ENCODE results near the gene EGLN2. TPM values are rescaled to one million over a fixed set of nuclear protein-coding genes. Genes with fewer than 3 reads are reported as not detected.
"Not testable (repeated sequence)": the region's sequence is repeated elsewhere in the genome, so short reads cannot be mapped to it uniquely, and the experiment has no call there.

EGLN2 gene
- total RNA-seq, 2 experiments from 2014 or later = 121 to 126 TPM

DNA sequence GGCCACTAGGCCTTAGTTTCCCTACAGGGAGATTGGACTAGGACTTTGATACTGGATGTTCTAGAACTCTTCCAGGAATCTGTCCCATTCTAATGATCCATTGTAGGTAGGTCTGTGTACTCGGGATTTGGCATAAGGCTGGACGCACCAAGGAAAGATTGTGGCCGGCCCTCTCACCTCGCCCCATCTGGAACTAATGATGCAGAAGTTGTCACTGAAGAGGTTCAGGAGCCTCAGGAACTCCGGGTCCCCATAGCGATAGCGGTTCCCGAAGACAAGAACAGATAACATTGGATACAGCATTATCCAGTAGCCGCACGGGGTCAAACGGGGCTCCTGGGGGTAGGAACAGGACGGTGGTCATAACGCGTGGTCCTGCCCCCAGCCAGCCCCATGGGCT is 11.2 kb downstream of the EGLN2 start:
- H3K4me1 Mint-ChIP-seq (ENCODE audit: low read depth) = peaks cover 61% of the 10 kb centered on the region
- H3K4me3 Mint-ChIP-seq = peak overlapping the region; percentile 80
- POLR2A ChIA-PET = no interaction called here
- CTCF ChIA-PET = interaction anchor here (1.6 kb wide), 1 partner anchor 12 kb away, joined by 3 read pairs; no protein-coding TSS in a partner anchor
- no peak for DNase-seq
- no peak overlapping the region for H3K27ac Mint-ChIP-seq
- no peak for ATAC-seq
- H3K9me3 Mint-ChIP-seq (ENCODE audit: insufficient read depth) = no peaks in the 10 kb centered on the region
- peaks cover 52% of the 10 kb centered on the region for H3K36me3 Mint-ChIP-seq (ENCODE audit: low read depth)
- H3K27me3 Mint-ChIP-seq (ENCODE audit: low read depth) = peaks cover 19% of the 10 kb centered on the region

DNA sequence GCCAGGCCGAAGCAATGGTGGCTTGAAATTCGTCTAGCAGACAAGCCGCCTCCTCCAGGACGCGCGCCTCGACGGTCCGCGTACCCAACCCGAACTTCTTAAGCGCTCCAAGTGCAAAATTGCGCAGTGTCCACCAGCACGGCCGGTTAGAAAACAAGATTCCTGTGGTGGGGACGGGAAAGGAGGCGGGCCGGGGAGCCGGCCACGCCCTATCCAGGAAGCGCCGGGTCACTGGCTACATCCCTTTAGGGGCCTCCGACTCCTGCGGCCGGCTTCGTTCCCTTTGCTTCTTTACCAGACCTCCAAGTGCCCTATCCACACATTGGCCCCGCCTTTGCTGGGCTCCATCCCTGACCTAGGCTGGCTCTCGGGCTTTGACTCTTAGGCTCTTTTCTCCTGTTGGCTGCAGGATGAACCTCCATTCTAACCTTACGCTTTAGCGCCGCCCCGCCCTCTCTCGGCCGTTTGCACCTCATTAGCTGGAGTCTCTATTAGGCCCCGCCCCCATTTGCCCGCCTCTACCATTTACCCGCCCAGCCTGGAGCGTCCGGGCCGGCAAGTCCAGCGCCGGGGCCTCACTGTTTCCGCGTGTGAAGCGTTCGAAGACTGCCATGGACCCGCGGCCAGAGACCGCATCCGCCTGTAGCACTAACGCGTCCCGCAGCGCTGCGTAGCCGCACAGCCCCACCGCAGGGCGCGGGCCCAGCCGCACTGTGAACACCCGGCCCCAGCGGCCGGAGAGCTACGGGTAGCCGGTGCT is 11.8 kb downstream of the EGLN2 start:
- DNase-seq = peak; percentile 68
- not testable (repeated sequence) for H3K9me3 Mint-ChIP-seq (ENCODE audit: insufficient read depth)
- Mint-ChIP-seq H3K27ac (peak overlapping the region; percentile 61), H3K4me3 (peak overlapping the region; percentile 80), H3K27me3 (ENCODE audit: low read depth) (peaks cover 21% of the 10 kb centered on the region), H3K36me3 (ENCODE audit: low read depth) (peaks cover 45% of the 10 kb centered on the region), H3K4me1 (ENCODE audit: low read depth) (peaks cover 54% of the 10 kb centered on the region)
- peak; percentile 76 for ATAC-seq
- ChIA-PET POLR2A (interaction anchor here (0.6 to 1.0 kb wide), 3 partner anchors 12 to 324 kb away, joined by 3 read pairs; partner anchors contain the start of gene EGLN2), CTCF (interaction anchor here (1.4 kb wide), 1 partner anchor 148 kb away, joined by 6 read pairs; no protein-coding TSS in a partner anchor)

DNA sequence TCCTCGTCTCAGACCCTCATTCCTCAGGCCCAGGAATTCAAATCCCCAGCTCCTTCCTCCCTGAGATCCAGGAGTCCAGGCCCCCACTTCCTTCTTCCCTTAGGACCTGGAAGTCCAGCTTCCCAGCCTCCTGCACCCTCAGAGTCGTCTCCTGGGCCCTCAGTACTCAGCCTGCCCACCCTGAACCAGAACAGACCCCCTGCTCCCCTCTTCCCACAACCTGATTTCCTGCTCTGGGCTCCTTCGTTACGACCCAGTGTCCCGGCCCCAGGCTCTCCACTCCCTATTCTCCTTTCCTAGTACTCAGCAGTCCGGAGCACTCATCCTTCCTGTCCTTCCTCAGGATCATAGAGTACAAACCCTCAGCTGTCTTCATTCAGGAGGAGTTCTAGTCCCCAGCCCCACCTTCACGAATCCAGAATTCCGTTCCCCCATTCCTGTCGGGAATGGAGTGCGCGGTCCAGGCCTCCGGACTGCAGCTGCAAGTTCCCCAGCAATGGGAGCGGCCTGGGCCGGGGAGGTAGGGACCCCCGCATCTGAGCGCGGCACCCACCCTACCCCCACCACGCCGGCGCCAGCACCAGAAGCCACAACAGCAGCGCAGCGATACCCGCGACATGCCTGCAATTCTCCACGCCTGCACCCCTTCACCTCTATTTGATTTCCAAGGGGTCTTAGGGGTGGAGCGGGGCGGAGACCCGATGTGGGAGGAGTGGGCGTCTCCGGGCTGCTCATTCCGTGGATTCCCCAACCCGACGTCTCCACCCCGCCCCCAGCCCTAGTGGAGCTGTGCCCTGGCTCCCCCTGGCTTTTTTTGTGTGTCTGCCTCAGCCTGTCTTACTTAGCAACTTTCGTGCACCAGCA is 12.7 kb downstream of the EGLN2 start:
- H3K4me3 Mint-ChIP-seq = peak overlapping the region; percentile 45
- POLR2A ChIA-PET = interaction anchor here (0.6 to 1.0 kb wide), 3 partner anchors 13 to 323 kb away, joined by 3 read pairs; partner anchors contain the start of gene EGLN2
- DNase-seq = no peak
- no peak for ATAC-seq
- no peak overlapping the region for H3K27ac Mint-ChIP-seq
- peaks cover 46% of the 10 kb centered on the region for H3K4me1 Mint-ChIP-seq (ENCODE audit: low read depth)
- peaks cover 21% of the 10 kb centered on the region for H3K27me3 Mint-ChIP-seq (ENCODE audit: low read depth)
- CTCF ChIA-PET = interaction anchor here (0.9 to 1.4 kb wide), 3 partner anchors 9 to 148 kb away, joined by 3 to 6 read pairs (median 3); partner anchors contain the start of genes ACTMAP and SNRPA
- no peaks in the 10 kb centered on the region for H3K9me3 Mint-ChIP-seq (ENCODE audit: insufficient read depth)
- peaks cover 40% of the 10 kb centered on the region for H3K36me3 Mint-ChIP-seq (ENCODE audit: low read depth)

DNA sequence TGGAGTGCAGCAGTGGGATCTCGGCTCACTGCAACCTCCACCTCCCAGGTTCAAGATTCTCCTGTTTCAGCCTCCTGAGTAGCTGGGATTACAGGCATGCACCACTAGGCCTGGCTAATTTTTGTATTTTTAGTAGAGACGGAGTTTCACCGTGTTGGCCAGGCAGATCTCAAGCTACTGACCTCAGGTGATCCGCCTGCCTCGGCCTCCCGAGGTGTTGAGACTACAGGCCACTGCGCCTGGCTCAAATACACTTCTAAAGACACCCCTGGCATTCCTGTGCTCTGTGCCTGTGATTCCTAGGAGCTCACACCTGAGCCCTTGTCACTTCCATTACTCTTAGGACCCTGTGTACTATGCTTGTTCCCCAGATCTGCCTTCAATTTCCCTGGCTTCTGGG is 13.6 kb downstream of the EGLN2 start:
- H3K4me3 Mint-ChIP-seq = peak overlapping the region; percentile 45
- H3K9me3 Mint-ChIP-seq (ENCODE audit: insufficient read depth); POLR2A ChIA-PET; ATAC-seq; H3K27ac Mint-ChIP-seq; DNase-seq: not testable (repeated sequence)
- peaks cover 38% of the 10 kb centered on the region for H3K4me1 Mint-ChIP-seq (ENCODE audit: low read depth)
- CTCF ChIA-PET = interaction anchor here (1.2 kb wide), 1 partner anchor 62 kb away, joined by 3 read pairs; the partner anchor contains the start of genes ACTMAP and SNRPA
- H3K36me3 Mint-ChIP-seq (ENCODE audit: low read depth) = peaks cover 32% of the 10 kb centered on the region
- peaks cover 21% of the 10 kb centered on the region for H3K27me3 Mint-ChIP-seq (ENCODE audit: low read depth)

DNA sequence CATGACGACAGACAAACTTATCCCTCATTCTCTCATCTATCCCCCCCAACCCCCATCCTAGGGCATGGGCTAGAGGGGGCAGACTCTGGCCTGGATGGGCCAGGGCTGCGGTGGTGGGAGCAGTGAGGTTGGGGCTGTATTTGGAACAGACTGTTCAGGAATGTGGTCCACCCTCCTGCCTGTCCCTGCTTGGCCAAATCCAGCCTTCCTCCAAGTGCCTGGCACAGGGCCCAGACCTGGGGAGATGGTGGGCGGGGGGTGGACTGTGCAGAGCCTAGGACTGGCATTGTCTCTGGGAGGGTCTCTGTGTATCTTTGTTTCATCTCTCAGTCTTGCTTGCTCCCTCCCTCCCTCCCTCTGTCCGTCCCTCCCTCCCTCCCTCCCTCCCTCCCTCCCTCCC is 14.2 kb downstream of the EGLN2 start:
- ChIA-PET CTCF (no interaction called here), POLR2A (no interaction called here)
- Mint-ChIP-seq H3K27ac (no peak overlapping the region), H3K4me1 (ENCODE audit: low read depth) (peaks cover 39% of the 10 kb centered on the region), H3K36me3 (ENCODE audit: low read depth) (peaks cover 26% of the 10 kb centered on the region), H3K9me3 (ENCODE audit: insufficient read depth) (no peaks in the 10 kb centered on the region), H3K4me3 (no peak overlapping the region), H3K27me3 (ENCODE audit: low read depth) (peaks cover 21% of the 10 kb centered on the region)
- DNase-seq (no peak), ATAC-seq (no peak)

DNA sequence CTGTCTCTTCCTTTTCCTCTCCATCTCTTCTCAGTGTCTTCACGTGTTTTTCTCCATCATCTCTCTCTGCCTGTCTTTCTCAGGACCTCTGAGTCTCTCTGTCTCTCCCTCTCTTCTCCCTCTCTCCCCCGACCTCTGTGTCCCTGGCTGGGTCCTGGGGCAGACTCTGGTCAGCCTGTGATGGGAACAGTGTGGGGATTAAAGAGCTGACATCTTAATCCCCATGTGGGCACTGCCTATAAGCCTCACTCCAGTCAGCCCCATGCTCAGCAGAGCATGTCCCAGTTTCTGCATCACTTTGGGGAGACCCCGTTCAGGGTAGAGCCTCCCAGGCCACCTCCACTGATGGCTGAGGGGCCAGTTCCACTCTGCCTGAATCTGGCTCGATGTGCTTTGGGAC is 16.2 kb downstream of the EGLN2 start:
- Mint-ChIP-seq H3K27ac (no peak overlapping the region), H3K4me1 (ENCODE audit: low read depth) (peaks cover 38% of the 10 kb centered on the region)

DNA sequence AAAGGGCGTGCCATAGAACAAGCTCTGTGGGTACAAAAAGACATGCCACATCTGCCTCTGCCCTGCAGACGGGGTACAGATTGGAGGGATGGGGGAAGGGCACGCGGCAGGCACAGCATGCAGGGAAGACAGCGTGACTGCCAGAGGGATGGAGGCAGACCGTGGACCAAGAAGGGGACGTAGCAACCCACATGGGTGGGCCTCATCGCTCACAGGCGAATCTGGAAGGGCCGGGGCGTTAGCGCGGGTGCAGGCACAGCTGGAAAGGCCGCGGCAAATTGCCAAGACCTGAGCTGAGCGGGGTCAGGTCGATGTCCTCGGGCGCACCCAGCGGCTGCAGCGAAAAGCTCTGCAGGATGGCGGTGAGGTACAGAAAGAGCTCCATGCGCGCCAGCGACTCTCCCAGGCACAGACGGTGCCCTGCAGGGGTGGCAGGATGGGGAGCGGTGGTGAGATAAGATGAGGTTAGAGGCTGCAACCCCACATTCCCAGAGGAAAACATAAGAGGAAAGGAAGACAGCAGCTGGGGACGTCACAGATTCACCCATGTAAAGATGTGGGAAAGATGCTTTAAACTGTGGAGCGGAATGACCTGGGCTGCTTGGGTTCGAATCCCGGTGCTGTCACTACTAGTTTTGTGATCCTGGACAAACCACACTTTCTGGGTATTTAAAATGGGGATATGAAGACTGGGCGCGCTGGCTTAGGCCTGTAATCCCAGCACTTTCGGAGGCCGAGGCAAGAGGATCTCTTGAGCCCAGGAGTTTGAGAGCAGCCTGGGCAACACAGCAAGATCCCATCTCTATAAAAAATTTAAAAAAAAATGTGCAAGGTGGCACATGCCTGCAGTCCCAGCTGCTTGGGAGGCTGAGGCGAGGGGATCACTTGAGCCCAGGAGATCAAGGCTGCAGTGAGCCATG is 19.7 kb downstream of the EGLN2 start:
- H3K27me3 Mint-ChIP-seq (ENCODE audit: low read depth); POLR2A ChIA-PET; H3K9me3 Mint-ChIP-seq (ENCODE audit: insufficient read depth); H3K36me3 Mint-ChIP-seq (ENCODE audit: low read depth): not testable (repeated sequence)
- ATAC-seq = peak; percentile 94
- Mint-ChIP-seq H3K27ac (peak overlapping the region; percentile 65), H3K4me3 (peak overlapping the region; percentile 71), H3K4me1 (ENCODE audit: low read depth) (peaks cover 30% of the 10 kb centered on the region)
- CTCF ChIA-PET = interaction anchor here (0.6 to 3.1 kb wide), 18 partner anchors 11 to 326 kb away, joined by 3 to 45 read pairs (median 4); partner anchors contain the start of genes ACTMAP, COQ8B, EGLN2 and ITPKC
- peak; percentile 75 for DNase-seq

More for the DNA sequence above, 16.2 kb downstream of the EGLN2 start:
- DNase-seq = no peak
- POLR2A ChIA-PET = no interaction called here
- H3K36me3 Mint-ChIP-seq (ENCODE audit: low read depth) = peaks cover 6% of the 10 kb centered on the region
- no peaks in the 10 kb centered on the region for H3K9me3 Mint-ChIP-seq (ENCODE audit: insufficient read depth)
- no peak overlapping the region for H3K4me3 Mint-ChIP-seq
- CTCF ChIA-PET = interaction anchor here (1.5 kb wide), 1 partner anchor 10 kb away, joined by 6 read pairs; no protein-coding TSS in a partner anchor
- peaks cover 21% of the 10 kb centered on the region for H3K27me3 Mint-ChIP-seq (ENCODE audit: low read depth)
- no peak for ATAC-seq

DNA sequence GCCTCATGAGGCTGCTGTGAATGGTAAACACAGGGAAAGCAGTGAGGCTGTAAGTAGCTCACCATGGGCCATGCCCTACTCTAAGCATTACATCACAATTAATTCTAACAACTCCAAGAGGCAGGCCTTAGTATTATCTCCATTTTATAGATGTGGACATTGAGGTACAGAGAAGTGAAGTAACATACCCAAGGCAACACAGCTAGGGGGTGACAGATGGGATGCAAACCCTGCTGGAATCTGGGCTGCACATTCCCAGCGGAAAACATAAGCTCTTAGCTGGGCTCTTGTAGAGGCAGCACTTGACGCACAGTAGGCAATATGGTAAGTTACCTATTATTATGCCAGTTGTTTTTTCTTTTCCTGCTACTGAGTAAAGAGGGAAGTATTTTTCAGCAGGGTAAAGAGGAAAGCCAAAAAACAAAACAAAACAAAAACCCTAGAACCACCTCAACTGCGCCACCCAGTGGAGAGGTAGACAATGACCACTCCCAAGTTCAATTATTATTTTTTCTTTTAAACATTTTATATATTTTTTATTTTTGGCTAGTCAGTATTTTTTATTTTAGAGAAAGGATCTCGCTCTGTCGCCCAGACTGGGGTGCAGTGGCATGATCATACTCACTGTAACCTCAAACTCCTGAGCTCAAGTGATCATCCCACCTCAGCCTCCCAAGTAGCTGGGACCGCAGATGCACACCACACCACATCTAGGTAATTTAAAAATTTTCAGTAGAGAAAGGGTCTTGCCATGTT is 20.7 kb downstream of the EGLN2 start:
- POLR2A ChIA-PET; ATAC-seq; H3K4me3 Mint-ChIP-seq; H3K27me3 Mint-ChIP-seq (ENCODE audit: low read depth); H3K36me3 Mint-ChIP-seq (ENCODE audit: low read depth); H3K9me3 Mint-ChIP-seq (ENCODE audit: insufficient read depth); H3K27ac Mint-ChIP-seq: not testable (repeated sequence)
- CTCF ChIA-PET = interaction anchor here (0.6 to 3.1 kb wide), 18 partner anchors 12 to 325 kb away, joined by 3 to 45 read pairs (median 4); partner anchors contain the start of genes ACTMAP, COQ8B, EGLN2 and ITPKC
- peak; percentile 71 for DNase-seq
- peaks cover 34% of the 10 kb centered on the region for H3K4me1 Mint-ChIP-seq (ENCODE audit: low read depth)

DNA sequence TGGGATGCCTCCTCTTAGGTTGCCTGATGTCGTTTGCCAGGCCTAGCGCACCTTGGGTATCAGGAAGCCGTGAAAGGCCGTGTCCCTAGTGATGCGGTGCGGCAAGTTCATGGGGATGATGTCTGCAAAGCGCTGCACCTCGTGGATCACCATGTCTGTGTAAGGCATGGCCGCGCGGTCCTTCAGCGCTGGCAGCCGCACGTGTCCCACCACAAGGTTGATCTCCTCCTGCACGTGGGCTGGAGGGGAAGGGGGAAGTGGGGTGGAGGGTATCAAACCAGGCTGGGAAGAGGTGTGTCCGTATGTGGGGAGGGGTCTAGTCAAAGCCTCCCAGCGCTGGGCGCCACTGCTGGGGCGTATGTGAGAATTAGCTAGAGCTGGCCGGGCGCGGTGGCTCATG is 23.2 kb downstream of the EGLN2 start:
- POLR2A ChIA-PET = no interaction called here
- DNase-seq = no peak
- peaks cover 53% of the 10 kb centered on the region for H3K4me1 Mint-ChIP-seq (ENCODE audit: low read depth)
- CTCF ChIA-PET = interaction anchor here (0.6 kb wide), 1 partner anchor 1355 kb away, joined by 3 read pairs; no protein-coding TSS in a partner anchor
- no peak overlapping the region for H3K27ac Mint-ChIP-seq
- H3K9me3 Mint-ChIP-seq (ENCODE audit: insufficient read depth) = no peaks in the 10 kb centered on the region
- peaks cover 12% of the 10 kb centered on the region for H3K36me3 Mint-ChIP-seq (ENCODE audit: low read depth)
- ATAC-seq = no peak
- no peak overlapping the region for H3K4me3 Mint-ChIP-seq
- H3K27me3 Mint-ChIP-seq (ENCODE audit: low read depth) = no peaks in the 10 kb centered on the region

DNA sequence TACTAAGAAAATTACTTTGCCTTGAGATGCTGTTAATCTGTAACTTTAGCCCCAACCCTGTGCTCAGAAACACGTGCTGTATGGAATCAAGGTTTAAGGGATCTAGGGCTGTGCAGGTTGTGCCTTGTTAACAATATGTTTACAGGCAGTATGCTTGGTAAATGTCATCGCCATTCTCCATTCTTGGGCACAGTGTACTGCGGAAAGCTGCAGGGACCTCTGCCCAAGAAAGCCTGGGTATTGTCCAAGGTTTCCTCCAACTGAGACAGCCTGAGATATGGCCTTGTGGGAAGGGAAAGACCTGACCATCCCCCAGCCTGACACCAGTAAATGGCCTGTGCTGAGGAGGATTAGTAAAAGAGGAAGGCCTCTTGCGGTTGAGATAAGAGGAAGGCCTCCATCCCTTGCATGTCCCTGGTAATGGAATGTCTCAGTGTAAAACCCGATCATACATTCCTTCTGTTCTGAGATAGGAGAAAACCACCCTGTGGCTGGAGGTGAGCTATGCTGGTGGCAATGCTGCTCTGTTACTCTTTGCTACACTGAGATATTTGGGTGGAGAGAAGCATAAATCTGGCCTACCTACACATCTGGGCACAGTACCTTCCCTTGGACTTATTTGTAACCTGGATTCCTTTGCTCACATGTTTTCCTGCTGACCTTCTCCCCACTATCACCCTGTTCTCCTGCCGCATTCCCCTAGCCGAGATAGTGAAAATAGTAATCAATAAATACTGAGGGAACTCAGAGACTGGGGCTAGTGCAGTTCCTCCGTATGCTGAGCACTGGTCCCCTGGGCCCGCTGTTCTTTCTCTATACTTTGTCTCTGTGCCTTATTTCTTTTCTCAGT is 23.9 kb downstream of the EGLN2 start:
- H3K27me3 Mint-ChIP-seq (ENCODE audit: low read depth); H3K4me3 Mint-ChIP-seq; H3K9me3 Mint-ChIP-seq (ENCODE audit: insufficient read depth); ATAC-seq; DNase-seq; POLR2A ChIA-PET: not testable (repeated sequence)
- CTCF ChIA-PET = interaction anchor here (0.6 kb wide), 1 partner anchor 1354 kb away, joined by 3 read pairs; no protein-coding TSS in a partner anchor
- H3K36me3 Mint-ChIP-seq (ENCODE audit: low read depth) = peaks cover 14% of the 10 kb centered on the region
- H3K4me1 Mint-ChIP-seq (ENCODE audit: low read depth) = peaks cover 52% of the 10 kb centered on the region
- peak overlapping the region; percentile 13 for H3K27ac Mint-ChIP-seq

Data from activated CD8-positive, alpha-beta T cell treated with anti-CD3 and anti-CD28 coated beads, Interleukin-2, amount 10 ng/mL, durations not matched to agents 7 days and 5 days (primary cell).